ENCODE measurements around the gene TNKS1BP1. TPM values are rescaled to one million over a fixed set of nuclear protein-coding genes. Genes with fewer than 3 reads are reported as not detected.

TNKS1BP1 gene
- total RNA-seq, 2 experiments from 2014 or later, result 12.9 to 13.2 TPM

DNA sequence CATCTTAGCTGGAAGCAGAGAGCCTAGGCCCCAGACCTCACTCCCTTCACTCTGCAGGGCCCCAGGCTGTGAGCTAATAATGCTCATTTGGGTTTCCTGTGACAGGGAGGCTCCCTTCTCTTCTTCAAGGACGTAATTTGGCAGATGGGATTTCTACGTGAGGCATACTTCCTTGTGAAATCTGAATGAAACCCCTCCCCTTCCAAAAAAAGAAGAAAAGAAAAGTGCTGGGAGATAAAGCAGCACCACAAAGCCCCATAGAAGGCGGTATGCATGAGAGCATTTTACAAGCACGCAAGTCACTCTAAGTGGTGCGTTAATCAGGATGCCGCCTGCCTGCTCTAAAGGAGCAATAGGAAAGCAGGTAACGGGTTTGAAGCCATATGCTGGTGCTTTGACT is 19.1 kb upstream of the TNKS1BP1 start:
- Histone ChIP-seq H3K9me3 (ENCODE audit: control insufficient read depth in 1 of 2, insufficient read depth in 1 of 2, low read length in 2 of 2) (no peaks in the 10 kb centered on the region), H3K36me3 (ENCODE audit: insufficient read depth, low read length) (no peaks in the 10 kb centered on the region), H3K27me3 (ENCODE audit: control insufficient read depth in 1 of 2, insufficient read depth in 2 of 2, low read length in 2 of 2) (no peaks in the 10 kb centered on the region), H3K27ac (ENCODE audit: low read depth in 1 of 2, low read length in 2 of 2) (no peak overlapping the region), H3K4me3 (ENCODE audit: low read length) (no peak overlapping the region), H3K4me1 (ENCODE audit: insufficient read depth, low read length) (peaks cover 6% of the 10 kb centered on the region)
- no peaks in the 10 kb centered on the region for H3K9me3 Mint-ChIP-seq
- DNase-seq (no peak), ATAC-seq (ENCODE audit: poor library complexity) (no peak)
- H3K27me3 Mint-ChIP-seq, result no peaks in the 10 kb centered on the region
- intact Hi-C loops (cut with DNase I, micrococcal nuclease), result loop anchor here in 1 of 2 experiments (2.0 to 10.0 kb wide), 3 partner anchors 111 to 1333 kb away; no protein-coding TSS in a partner anchor
- H3K4me1 Mint-ChIP-seq (ENCODE audit: low read depth), result no peaks in the 10 kb centered on the region
- ChIA-PET CTCF (interaction anchor here (0.6 kb wide), 1 partner anchor 94 kb away, joined by 4 read pairs; no protein-coding TSS in a partner anchor), POLR2A (no interaction called here)
- TF ChIP-seq, protein P1, sequence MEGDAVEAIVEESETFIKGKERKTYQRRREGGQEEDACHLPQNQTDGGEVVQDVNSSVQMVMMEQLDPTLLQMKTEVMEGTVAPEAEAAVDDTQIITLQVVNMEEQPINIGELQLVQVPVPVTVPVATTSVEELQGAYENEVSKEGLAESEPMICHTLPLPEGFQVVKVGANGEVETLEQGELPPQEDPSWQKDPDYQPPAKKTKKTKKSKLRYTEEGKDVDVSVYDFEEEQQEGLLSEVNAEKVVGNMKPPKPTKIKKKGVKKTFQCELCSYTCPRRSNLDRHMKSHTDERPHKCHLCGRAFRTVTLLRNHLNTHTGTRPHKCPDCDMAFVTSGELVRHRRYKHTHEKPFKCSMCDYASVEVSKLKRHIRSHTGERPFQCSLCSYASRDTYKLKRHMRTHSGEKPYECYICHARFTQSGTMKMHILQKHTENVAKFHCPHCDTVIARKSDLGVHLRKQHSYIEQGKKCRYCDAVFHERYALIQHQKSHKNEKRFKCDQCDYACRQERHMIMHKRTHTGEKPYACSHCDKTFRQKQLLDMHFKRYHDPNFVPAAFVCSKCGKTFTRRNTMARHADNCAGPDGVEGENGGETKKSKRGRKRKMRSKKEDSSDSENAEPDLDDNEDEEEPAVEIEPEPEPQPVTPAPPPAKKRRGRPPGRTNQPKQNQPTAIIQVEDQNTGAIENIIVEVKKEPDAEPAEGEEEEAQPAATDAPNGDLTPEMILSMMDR (IDR thresholded peaks at IDR 0.05), result no peak
- H3K36me3 Mint-ChIP-seq (ENCODE audit: low read depth), result no peaks in the 10 kb centered on the region
- no peak overlapping the region for H3K27ac Mint-ChIP-seq
- H3K4me3 Mint-ChIP-seq, result no peak overlapping the region

DNA sequence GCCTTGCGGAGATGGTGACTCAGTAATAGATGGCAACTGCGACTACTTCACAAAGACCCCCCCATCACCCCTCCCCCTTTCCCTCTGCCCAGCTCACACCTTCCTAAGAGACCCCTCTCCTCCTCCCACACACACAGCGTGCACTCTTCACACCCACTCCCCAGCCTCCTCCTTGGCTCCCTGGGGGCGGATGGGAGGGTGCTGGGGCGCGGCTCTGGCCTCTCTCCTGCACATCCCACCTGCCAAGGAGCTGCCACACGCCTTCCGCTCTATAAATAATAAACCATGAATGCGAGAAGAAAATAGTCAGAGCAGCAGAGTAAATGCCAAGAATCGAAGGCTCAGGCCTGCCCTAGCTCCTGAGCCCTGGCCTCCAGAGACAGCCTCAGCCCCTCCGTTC is 17.9 kb upstream of the TNKS1BP1 start:
- no peak overlapping the region for H3K4me3 Mint-ChIP-seq
- CTCF ChIA-PET, result no interaction called here

DNA sequence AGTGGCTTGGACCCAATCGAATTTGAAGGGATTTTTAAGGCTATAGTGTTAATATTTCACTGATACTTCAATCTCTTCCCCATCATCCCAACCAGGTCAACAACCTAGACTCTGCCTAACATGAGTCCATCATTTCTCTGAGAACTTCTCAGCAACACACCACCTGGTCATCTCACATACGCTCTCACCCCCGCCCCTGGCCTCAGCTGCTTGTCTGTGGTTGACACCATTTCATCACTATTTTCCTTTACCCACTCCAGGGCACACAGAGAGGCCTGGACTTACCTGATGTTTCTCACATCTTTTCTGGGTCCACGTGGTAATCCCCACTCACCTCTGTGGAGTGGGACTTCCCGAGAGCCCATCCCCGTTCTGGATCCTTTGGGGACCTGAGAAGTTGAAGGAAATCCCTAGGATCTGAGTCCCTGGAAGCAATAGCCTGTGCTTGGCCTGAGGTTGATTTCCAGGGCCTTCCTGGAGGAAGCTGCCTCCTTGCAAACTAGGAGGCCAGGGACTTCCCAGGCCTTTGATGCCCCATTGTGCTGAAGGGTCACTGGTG is 16.6 kb upstream of the TNKS1BP1 start:
- intact Hi-C loops (cut with DNase I, micrococcal nuclease), result loop anchor here in 1 of 2 experiments (10.0 kb wide), 2 partner anchors 113 to 1173 kb away; no protein-coding TSS in a partner anchor
- TF ChIP-seq, protein P1 (IDR thresholded peaks at IDR 0.05), result no peak
- H3K4me1 Mint-ChIP-seq (ENCODE audit: low read depth), result peaks cover 5% of the 10 kb centered on the region
- no peak for DNase-seq
- no peaks in the 10 kb centered on the region for H3K36me3 ChIP-seq (ENCODE audit: insufficient read depth, low read length)
- no peaks in the 10 kb centered on the region for H3K36me3 Mint-ChIP-seq (ENCODE audit: low read depth)
- no peaks in the 10 kb centered on the region for H3K9me3 ChIP-seq (ENCODE audit: control insufficient read depth in 1 of 2, insufficient read depth in 1 of 2, low read length in 2 of 2)
- no peak overlapping the region for H3K27ac Mint-ChIP-seq
- no peak overlapping the region for H3K4me3 Mint-ChIP-seq
- H3K27ac ChIP-seq (ENCODE audit: low read depth in 1 of 2, low read length in 2 of 2), result no peak overlapping the region
- no peaks in the 10 kb centered on the region for H3K9me3 Mint-ChIP-seq
- peaks cover 11% of the 10 kb centered on the region for H3K4me1 ChIP-seq (ENCODE audit: insufficient read depth, low read length)
- H3K4me3 ChIP-seq (ENCODE audit: low read length), result no peak overlapping the region
- H3K27me3 ChIP-seq (ENCODE audit: control insufficient read depth in 1 of 2, insufficient read depth in 2 of 2, low read length in 2 of 2), result no peaks in the 10 kb centered on the region
- ChIA-PET CTCF (no interaction called here), POLR2A (no interaction called here)
- no peak for ATAC-seq (ENCODE audit: poor library complexity)
- H3K27me3 Mint-ChIP-seq, result no peaks in the 10 kb centered on the region

More for the DNA sequence above, 17.9 kb upstream of the TNKS1BP1 start:
- intact Hi-C loops (cut with DNase I, micrococcal nuclease), result loop anchor here in 1 of 2 experiments (10.0 kb wide), 2 partner anchors 112 to 1172 kb away; no protein-coding TSS in a partner anchor
- no peaks in the 10 kb centered on the region for H3K36me3 ChIP-seq (ENCODE audit: insufficient read depth, low read length)
- no peaks in the 10 kb centered on the region for H3K27me3 ChIP-seq (ENCODE audit: control insufficient read depth in 1 of 2, insufficient read depth in 2 of 2, low read length in 2 of 2)
- POLR2A ChIA-PET, result no interaction called here
- peaks cover 6% of the 10 kb centered on the region for H3K4me1 ChIP-seq (ENCODE audit: insufficient read depth, low read length)
- TF ChIP-seq, protein P1 (IDR thresholded peaks at IDR 0.05), result no peak
- ATAC-seq (ENCODE audit: poor library complexity) (no peak), DNase-seq (no peak)
- no peaks in the 10 kb centered on the region for H3K27me3 Mint-ChIP-seq
- no peak overlapping the region for H3K4me3 ChIP-seq (ENCODE audit: low read length)
- H3K9me3 Mint-ChIP-seq, result no peaks in the 10 kb centered on the region
- H3K9me3 ChIP-seq (ENCODE audit: control insufficient read depth in 1 of 2, insufficient read depth in 1 of 2, low read length in 2 of 2), result no peaks in the 10 kb centered on the region
- no peak overlapping the region for H3K27ac Mint-ChIP-seq
- H3K36me3 Mint-ChIP-seq (ENCODE audit: low read depth), result no peaks in the 10 kb centered on the region
- no peaks in the 10 kb centered on the region for H3K4me1 Mint-ChIP-seq (ENCODE audit: low read depth)
- no peak overlapping the region for H3K27ac ChIP-seq (ENCODE audit: low read depth in 1 of 2, low read length in 2 of 2)

Measured in CD4-positive, alpha-beta T cell (primary cell).